ENCODE results near the gene ADAMTS12.

- TF ChIP-seq CTCF (conservative IDR thresholded peaks at IDR 0.05; ENCODE audit: low read depth, low read length) = no peak
- TF ChIP-seq EZH2phosphoT487 (IDR thresholded peaks at IDR 0.05; ENCODE audit: borderline replicate concordance, low read length) = no peak
- TF ChIP-seq EZH2 (IDR thresholded peaks at IDR 0.05; ENCODE audit: low read length, unreplicated experiment) = no peak
Observed at GRCh38 chr5:33702867-33703266, 188.9 kb downstream of the ADAMTS12 start.
